ENCODE measurements around the gene CYP2D6.
"Not testable (repeated sequence)": the region's sequence is repeated elsewhere in the genome, so short reads cannot be mapped to it uniquely, and the experiment has no call there.

The CYP2D6 gene

DNA sequence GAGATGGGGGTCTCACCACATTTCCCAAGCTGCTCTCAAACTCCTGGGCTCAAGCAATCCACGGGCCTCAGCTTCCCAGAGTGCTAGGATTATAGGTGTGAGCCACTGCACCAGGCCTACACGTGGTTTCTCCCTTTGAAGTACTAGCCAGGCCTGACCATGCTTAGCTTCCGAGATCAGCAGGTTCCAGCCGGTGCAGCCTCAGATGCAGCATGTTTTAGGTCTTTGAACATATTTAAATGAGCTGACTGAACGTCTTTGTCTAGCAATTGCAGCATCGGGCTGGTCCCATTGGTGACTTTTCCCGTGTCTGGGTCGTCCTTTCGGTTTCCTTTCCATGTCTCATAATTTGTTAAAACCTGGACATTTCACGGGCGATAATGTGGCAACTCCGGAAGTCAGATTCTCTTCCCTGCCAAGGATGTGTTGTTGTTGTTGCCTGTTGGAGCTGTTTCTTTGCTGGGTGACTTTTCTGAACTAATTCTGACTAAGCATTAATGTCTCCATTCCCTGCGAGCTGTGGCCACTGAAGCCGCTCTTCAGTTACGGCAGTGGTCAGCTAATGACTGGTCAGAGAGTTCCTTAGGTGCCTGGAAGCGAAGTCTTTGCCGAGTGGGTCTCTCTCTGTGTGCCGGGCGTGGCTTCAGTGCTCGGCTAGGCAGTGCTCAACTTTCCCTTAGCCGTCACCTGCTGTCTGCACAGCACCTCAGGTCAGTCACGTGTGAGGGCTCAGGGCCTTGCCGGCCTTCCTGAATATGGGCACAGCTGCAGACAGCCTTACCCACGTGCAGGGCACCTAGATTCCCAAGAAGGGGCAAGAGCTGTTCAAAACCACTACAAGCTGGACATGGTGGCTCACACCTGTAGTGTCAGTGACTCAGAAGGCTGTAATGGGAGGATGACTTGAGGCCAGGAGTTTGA lies 3.8 kb upstream of the CYP2D6 start:
- no peak for DNase-seq (ENCODE audit: low spot score)

DNA sequence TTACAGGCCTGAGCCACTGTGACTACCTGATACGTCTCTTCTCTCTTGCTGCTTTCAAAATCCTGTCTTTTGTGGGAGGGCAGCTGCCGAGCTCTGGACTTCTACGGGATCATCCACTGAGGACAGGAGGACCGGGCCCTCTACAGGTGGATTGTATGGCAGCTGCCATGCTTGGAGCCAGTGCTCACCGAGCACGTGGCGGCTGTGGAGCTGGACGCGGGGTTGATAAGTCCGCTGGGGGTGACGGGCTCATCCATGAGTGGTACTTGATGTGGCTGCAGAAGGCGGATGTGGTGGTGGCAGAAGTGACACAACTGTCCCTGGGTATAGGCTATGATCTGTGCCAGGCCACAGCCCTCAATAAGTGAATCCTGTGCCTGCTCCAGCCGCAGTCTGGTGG lies 1.8 kb upstream of the CYP2D6 start:
- DNase-seq (ENCODE audit: low spot score): no peak

- no peak for DNase-seq (ENCODE audit: low spot score)
Measured at GRCh38 chr22:42131562-42131961, 952 bp upstream of the CYP2D6 start.

DNA sequence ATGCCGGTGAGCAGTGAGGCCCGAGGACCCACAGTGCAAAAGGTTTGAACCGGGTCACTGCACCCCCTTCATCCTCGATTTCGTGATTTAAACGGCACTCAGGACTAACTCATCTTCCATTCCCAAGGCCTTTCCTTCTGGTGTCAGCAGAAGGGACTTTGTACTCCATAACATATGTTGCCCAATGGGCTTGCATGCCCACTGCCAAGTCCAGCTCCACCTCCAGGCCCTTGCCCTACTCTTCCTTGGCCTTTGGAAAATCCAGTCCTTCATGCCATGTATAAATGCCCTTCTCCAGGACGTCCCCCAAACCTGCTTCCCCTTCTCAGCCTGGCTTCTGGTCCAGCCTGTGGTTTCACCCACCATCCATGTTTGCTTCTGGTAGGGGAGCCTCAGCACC lies 428 bp downstream of the CYP2D6 start:
- not testable (repeated sequence) for DNase-seq (ENCODE audit: low spot score)

DNA sequence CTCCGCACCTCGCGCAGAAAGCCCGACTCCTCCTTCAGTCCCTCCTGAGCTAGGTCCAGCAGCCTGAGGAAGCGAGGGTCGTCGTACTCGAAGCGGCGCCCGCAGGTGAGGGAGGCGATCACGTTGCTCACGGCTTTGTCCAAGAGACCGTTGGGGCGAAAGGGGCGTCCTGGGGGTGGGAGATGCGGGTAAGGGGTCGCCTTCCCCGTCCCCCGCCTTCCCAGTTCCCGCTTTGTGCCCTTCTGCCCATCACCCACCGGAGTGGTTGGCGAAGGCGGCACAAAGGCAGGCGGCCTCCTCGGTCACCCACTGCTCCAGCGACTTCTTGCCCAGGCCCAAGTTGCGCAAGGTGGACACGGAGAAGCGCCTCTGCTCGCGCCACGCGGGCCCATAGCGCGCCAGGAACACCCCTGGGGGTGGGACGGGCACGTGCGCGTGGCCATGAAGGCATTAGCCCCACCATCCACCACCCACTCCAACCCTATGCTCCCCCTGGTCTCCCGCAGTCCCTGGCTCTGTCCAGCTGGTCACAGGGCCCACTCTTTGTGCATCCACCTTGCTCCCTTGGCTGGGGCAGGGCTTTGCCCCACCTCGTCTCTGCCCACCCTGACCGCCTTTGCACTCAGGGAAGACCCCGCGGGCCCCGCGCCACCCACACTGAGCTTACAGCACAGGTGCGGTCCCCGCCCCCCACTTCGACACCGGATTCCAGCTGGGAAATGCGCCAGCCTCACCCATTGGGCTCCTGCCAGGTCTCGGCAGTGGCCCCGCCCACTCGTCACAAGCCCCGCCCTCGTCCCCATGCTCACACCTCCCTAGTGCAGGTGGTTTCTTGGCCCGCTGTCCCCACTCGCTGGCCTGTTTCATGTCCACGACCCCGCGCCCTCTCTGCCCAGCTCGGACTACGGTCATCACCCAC lies 1.6 kb downstream of the CYP2D6 start:
- DNase-seq (ENCODE audit: low spot score): not testable (repeated sequence)

- not testable (repeated sequence) for DNase-seq (ENCODE audit: low spot score)
Measured at GRCh38 chr22:42128007-42128406, 2.6 kb downstream of the CYP2D6 start.

- no peak for DNase-seq (ENCODE audit: low spot score)
Measured at GRCh38 chr22:42127606-42128005, 3.0 kb downstream of the CYP2D6 start.

GRCh38 chr22:42123529-42123928 lies 7.1 kb downstream of the CYP2D6 start:
- DNase-seq (ENCODE audit: low spot score): not testable (repeated sequence)

GRCh38 chr22:42120231-42121021 lies 10.2 kb downstream of the CYP2D6 start:
- not testable (repeated sequence) for DNase-seq (ENCODE audit: low spot score)

DNA sequence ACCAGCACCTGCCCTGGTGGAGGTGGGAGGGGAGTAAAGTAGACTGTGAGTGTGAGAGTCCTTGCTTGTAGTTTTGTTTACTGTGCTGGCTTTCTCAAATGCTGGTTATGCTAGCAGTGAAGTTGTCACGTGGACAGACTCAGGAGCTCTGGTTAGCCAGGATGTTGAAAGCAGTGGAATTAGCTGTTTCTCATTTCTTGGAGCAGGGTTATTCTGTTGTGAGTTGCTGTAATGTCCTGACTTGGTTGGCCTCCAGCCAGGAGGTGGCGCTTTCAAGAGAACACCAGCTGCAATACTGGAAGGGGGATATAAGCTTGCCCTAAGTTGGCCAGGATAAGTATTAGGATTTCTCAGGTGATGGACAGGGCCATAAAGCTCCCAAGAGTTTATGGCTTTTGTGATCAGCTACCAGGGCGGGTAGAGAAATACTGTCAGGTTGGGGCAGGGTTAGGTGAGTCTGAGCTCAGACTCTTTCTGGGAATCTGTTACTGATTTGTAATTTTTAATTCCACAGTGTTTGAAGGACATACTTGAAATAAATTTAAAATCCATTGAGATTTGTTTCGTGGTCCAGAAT lies 13.7 kb downstream of the CYP2D6 start:
- DNase-seq (ENCODE audit: low spot score): no peak

DNA sequence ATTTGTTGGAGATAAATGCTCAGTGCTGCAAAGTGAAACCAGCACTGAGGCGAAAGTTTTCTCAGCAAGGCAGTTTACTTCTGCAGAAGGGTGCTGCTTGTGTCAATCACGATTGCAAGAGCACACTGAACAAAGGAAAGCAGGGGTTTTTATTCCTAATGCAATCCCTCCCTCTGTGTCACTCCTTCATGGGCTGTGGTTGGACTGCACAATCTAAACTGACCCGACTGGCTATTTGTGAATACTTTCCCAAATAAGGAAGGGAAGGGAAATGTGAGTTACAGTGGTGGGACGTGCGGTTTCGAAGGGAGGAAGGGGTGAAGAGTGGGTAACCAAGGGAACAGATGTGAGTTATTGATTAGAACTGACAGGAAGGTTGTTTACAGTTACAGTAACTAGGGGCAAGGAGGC lies 15.2 kb downstream of the CYP2D6 start:
- not testable (repeated sequence) for DNase-seq (ENCODE audit: low spot score)

GRCh38 chr22:42114721-42115120 lies 15.9 kb downstream of the CYP2D6 start:
- DNase-seq (ENCODE audit: low spot score): peak; percentile 31

- not testable (repeated sequence) for DNase-seq (ENCODE audit: low spot score)
Measured at GRCh38 chr22:42112793-42113192, 17.8 kb downstream of the CYP2D6 start.

DNA sequence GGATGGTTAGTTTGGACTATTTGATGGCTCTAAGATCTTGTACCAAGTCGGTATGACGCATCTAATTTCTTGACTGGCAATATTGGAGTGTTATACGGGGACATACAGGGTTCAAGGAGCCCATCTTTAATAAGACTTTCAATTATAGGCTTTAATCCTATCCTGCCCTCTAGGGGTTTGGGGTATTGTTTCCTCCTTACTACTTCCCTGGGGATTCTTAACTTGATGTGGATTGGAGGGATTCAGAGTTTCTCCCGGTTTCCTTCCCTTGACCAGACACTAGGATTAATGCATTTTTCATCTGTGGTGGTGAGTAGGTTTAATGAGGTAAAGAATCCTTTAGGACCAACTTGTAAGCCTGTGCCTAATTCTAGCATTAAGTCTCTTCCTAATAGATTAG lies 18.8 kb downstream of the CYP2D6 start:
- no peak for DNase-seq (ENCODE audit: low spot score)

- no peak for DNase-seq (ENCODE audit: low spot score)
Measured at GRCh38 chr22:42108848-42109247, 21.8 kb downstream of the CYP2D6 start.

- DNase-seq (ENCODE audit: low spot score): not testable (repeated sequence)
Measured at GRCh38 chr22:42104332-42104860, 26.2 kb downstream of the CYP2D6 start.

GRCh38 chr22:42101199-42101598 lies 29.4 kb downstream of the CYP2D6 start:
- DNase-seq (ENCODE audit: low spot score): no peak

DNA sequence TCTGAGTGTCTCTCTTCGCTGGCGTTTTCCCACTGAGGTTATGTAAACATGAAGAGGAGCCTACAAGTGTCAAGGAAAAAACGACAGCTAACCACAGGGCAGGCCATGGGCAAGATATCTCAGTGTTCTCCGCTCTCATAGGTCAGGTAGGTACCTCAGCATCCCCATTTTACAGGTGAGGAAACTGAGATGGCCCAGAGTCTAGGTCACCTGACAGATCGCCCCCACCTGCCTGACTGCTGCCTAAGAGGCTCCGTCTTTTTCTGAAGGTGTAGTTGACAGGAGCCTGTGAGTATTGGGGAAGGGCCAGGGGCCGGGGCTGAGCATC lies 39.2 kb downstream of the CYP2D6 start:
- DNase-seq (ENCODE audit: low spot score): no peak

- DNase-seq (ENCODE audit: low spot score): peak; percentile 100
Measured at GRCh38 chr22:42090596-42091454, 39.8 kb downstream of the CYP2D6 start, which contains the start of gene NDUFA6. TSS of gene NDUFA6 (minus strand) at chr22:42090772. CDS start at chr22:42090744, 28 bp downstream.

DNA sequence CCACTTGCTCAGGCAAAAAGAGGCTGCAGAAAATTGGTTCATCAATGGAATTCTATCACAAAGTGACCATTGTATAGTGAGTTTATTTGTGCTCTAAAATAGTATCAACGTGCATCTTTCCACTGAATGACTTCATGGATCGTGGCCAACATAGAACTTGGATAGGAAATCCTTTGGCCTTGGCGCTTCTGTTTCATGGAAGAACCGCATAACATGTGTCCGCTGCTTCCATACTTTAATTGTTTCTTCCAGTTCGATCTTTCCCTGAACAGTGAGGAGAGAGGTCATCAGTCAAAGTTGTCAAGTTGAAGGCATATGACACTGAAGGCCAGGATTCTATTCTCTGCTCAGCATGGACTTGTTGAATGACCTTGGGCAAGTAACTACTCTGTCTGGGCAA lies 44.6 kb downstream of the CYP2D6 start:
- no peak for DNase-seq (ENCODE audit: low spot score)
